H9 (cell line): Measurements from ENCODE around the gene RPL12. TPM values are rescaled to one million over a fixed set of nuclear protein-coding genes. Genes with fewer than 3 reads are reported as not detected.

Source experiments
- DNase-seq: peaks from one replicate; pipeline ENCODE4 v3.0.0-alpha.2; 2017
- H2AFZ ChIP-seq: one replicate; pipeline ENCODE4 v1.6.1; 2013; ENCODE audit warnings: mild to moderate bottlenecking, low read length, control low read depth, moderate library complexity
- H2AK5ac ChIP-seq: 2 replicates; pipeline ENCODE4 v1.6.1; 2013; ENCODE audit warnings: low read length, control low read depth, mixed read lengths; ENCODE audit not compliant: insufficient read length
- H2BK120ac ChIP-seq: one replicate; pipeline ENCODE4 v1.6.1; 2013; ENCODE audit warnings: low read depth, mild to moderate bottlenecking, low read length, control low read depth, inconsistent platforms; ENCODE audit not compliant: poor library complexity, severe bottlenecking
- H2BK12ac ChIP-seq: 2 replicates; pipeline ENCODE4 v1.6.1; 2013; ENCODE audit warnings: low read length, control low read depth, mixed read lengths, low read depth; ENCODE audit not compliant: insufficient read length
- H2BK15ac ChIP-seq: 2 replicates; pipeline ENCODE4 v1.6.1; 2013; ENCODE audit warnings: low read depth, low read length, control low read depth
- H2BK20ac ChIP-seq: one replicate; pipeline ENCODE4 v1.6.1; 2013; ENCODE audit warnings: low read depth, mild to moderate bottlenecking, low read length, control low read depth, inconsistent platforms; ENCODE audit not compliant: poor library complexity, severe bottlenecking
- H2BK5ac ChIP-seq: 2 replicates; pipeline ENCODE4 v1.6.1; 2013; ENCODE audit warnings: low read length, control low read depth, mixed read lengths; ENCODE audit not compliant: insufficient read length
- H3K14ac ChIP-seq: 2 replicates; pipeline ENCODE4 v1.6.1; 2013; ENCODE audit warnings: low read length, control low read depth; ENCODE audit not compliant: insufficient read depth
- H3K18ac ChIP-seq: 2 replicates; pipeline ENCODE4 v1.6.1; 2013; ENCODE audit warnings: low read depth, mild to moderate bottlenecking, mixed read lengths, low read length, control low read depth; ENCODE audit not compliant: insufficient read length
- H3K23ac ChIP-seq: 2 replicates; pipeline ENCODE4 v1.6.1; 2013; ENCODE audit warnings: low read length, control low read depth, mixed read lengths, low read depth; ENCODE audit not compliant: insufficient read length
- H3K23me2 ChIP-seq: 2 replicates; pipeline ENCODE4 v1.6.1; 2013; ENCODE audit warnings: low read depth, mild to moderate bottlenecking, mixed read lengths, low read length, control low read depth; ENCODE audit not compliant: insufficient read length, poor library complexity, severe bottlenecking
- H3K27ac ChIP-seq: 2 replicates; pipeline ENCODE4 v1.5.1; 2013; ENCODE audit warnings: low read length, control low read depth, mixed read lengths, low read depth; ENCODE audit not compliant: insufficient read length
- H3K27me3 ChIP-seq: 2 replicates; pipeline ENCODE4 v1.6.1; 2013; ENCODE audit warnings: low read length, control low read depth, inconsistent platforms; ENCODE audit not compliant: insufficient read depth
- H3K4ac ChIP-seq: 2 replicates; pipeline ENCODE4 v1.6.1; 2013; ENCODE audit warnings: low read depth, mild to moderate bottlenecking, control low read depth, inconsistent platforms, low read length, moderate library complexity
- H3K4me1 ChIP-seq: 2 replicates; pipeline ENCODE4 v1.6.1; 2013; ENCODE audit warnings: low read length, control low read depth, inconsistent platforms; ENCODE audit not compliant: insufficient read depth
- H3K4me2 ChIP-seq: 2 replicates; pipeline ENCODE4 v1.6.1; 2013; ENCODE audit warnings: low read length, control low read depth, mixed read lengths; ENCODE audit not compliant: insufficient read length, insufficient read depth
- H3K56ac ChIP-seq: 2 replicates; pipeline ENCODE4 v1.6.1; 2013; ENCODE audit warnings: low read depth, mild to moderate bottlenecking, mixed read lengths, low read length, control low read depth; ENCODE audit not compliant: insufficient read length
- H3K79me1 ChIP-seq: 2 replicates; pipeline ENCODE4 v1.6.1; 2013; ENCODE audit warnings: low read depth, mild to moderate bottlenecking, moderate library complexity, low read length, control low read depth, inconsistent platforms; ENCODE audit not compliant: insufficient read depth, poor library complexity, severe bottlenecking
- H3K79me2 ChIP-seq: 2 replicates; pipeline ENCODE4 v1.6.1; 2013; ENCODE audit warnings: low read length, control low read depth, inconsistent platforms; ENCODE audit not compliant: insufficient read depth
- H3K9ac ChIP-seq: 2 replicates; pipeline ENCODE4 v1.6.1; 2013; ENCODE audit warnings: low read length, control low read depth, mixed read lengths; ENCODE audit not compliant: insufficient read length; ENCODE audit errors: extremely low read depth
- H3K9me3 ChIP-seq: one replicate; pipeline ENCODE4 v1.6.1; 2013; ENCODE audit warnings: low read depth, low read length, inconsistent platforms; ENCODE audit not compliant: control insufficient read depth
- H3T11ph ChIP-seq: one replicate; pipeline ENCODE4 v1.6.1; 2013; ENCODE audit warnings: mild to moderate bottlenecking, low read length, control low read depth, inconsistent platforms
- H4K20me1 ChIP-seq: one replicate; pipeline ENCODE4 v1.6.1; 2013; ENCODE audit not compliant: control insufficient read depth, insufficient read length, insufficient read depth
- H4K5ac ChIP-seq: 2 replicates; pipeline ENCODE4 v1.6.1; 2013; ENCODE audit warnings: low read depth, mild to moderate bottlenecking, mixed read lengths, low read length, control low read depth; ENCODE audit not compliant: insufficient read length
- H4K8ac ChIP-seq: replicated peaks from 2 replicates; pipeline ENCODE4 v1.6.1; 2013; ENCODE audit warnings: low read length, control low read depth, mixed read lengths, low read depth; ENCODE audit not compliant: insufficient read length
- H4K91ac ChIP-seq: 2 replicates; pipeline ENCODE4 v1.6.1; 2013; ENCODE audit warnings: low read depth, mild to moderate bottlenecking, moderate library complexity, mixed read lengths, low read length, control low read depth; ENCODE audit not compliant: insufficient read length
- H3K27ac Mint-ChIP-seq, 3 experiments: 2 replicates in 2 of 3; 3 replicates in 1 of 3; pipeline ENCODE4 v1.8.0; 2020 to 2021; ENCODE audit warnings: mixed read lengths in 3 of 3, mild to moderate bottlenecking in 1 of 3, moderate library complexity in 1 of 3
- H3K27me3 Mint-ChIP-seq: 2 replicates; pipeline ENCODE4 v1.8.0; 2021; ENCODE audit warnings: low read depth, mild to moderate bottlenecking, moderate library complexity, mixed read lengths
- H3K36me3 Mint-ChIP-seq, 3 experiments: 2 replicates in 2 of 3; 3 replicates in 1 of 3; pipeline ENCODE4 v1.8.0; 2020 to 2021; ENCODE audit warnings: low read depth in 3 of 3, mixed read lengths in 3 of 3; ENCODE audit not compliant: insufficient read depth in 1 of 3
- H3K4me1 Mint-ChIP-seq, 2 experiments: 2 replicates each; pipeline ENCODE4 v1.8.0; 2020; ENCODE audit warnings: mixed read lengths in 2 of 2
- H3K4me3 Mint-ChIP-seq, 2 experiments: 2 replicates in 1 of 2; 3 replicates in 1 of 2; pipeline ENCODE4 v1.8.0; 2020 to 2021; ENCODE audit warnings: mild to moderate bottlenecking in 2 of 2, mixed read lengths in 2 of 2, moderate library complexity in 1 of 2
- H3K9me3 Mint-ChIP-seq, 2 experiments: 2 replicates in 1 of 2; 3 replicates in 1 of 2; pipeline ENCODE4 v1.8.0; 2020; ENCODE audit warnings: mild to moderate bottlenecking in 2 of 2, mixed read lengths in 2 of 2, moderate library complexity in 1 of 2
- CTCF ChIP-seq: fragments of 200-600 bp; sonication (generic); conservative IDR thresholded peaks from 3 replicates; pipeline ENCODE4 v1.8.0; 2021; ENCODE audit warnings: antibody characterized with exemption, mild to moderate bottlenecking
- WGBS: extraction: QIAGEN DNeasy Blood & Tissue Kit; methylation state at CpG from one replicate; pipeline ENCODE4 v1.1.7; 2013; ENCODE audit warnings: missing lambda C conversion rate, low lambda C conversion rate, mixed read lengths; ENCODE audit not compliant: insufficient read length; ENCODE audit errors: extremely low coverage; 5-methylcytosine and 5-hydroxymethylcytosine counted together
- total RNA-seq: library from RNA; stranded (reverse); gene quantifications from 2 replicates; pipeline ENCODE4 v1.2.1, GENCODE V29; 2021

RPL12 gene
- total RNA-seq, 1 experiment from 2014 or later = 1,710 TPM

GRCh38 chr9:127403507-127404192 lies 47.6 kb downstream of the RPL12 start:
- no peak overlapping the region for H3K23ac ChIP-seq
- no peaks in the 10 kb centered on the region for H3K79me1 ChIP-seq
- H3K27me3 ChIP-seq = no peaks in the 10 kb centered on the region
- Mint-ChIP-seq H3K27me3 (no peaks in the 10 kb centered on the region), H3K9me3 (no peaks in the 10 kb centered on the region), H3K4me3 (no peak overlapping the region), H3K27ac (no peak overlapping the region), H3K36me3 (peaks cover 9 to 25% (median 19%) of the 10 kb centered on the region in 3 experiments; a peak in 6 of 7 replicates), H3K4me1 (no peaks in the 10 kb centered on the region)
- H4K20me1 ChIP-seq = no peaks in the 10 kb centered on the region
- H3T11ph ChIP-seq = no peak overlapping the region
- H2AK5ac ChIP-seq = no peak overlapping the region
- no peak overlapping the region for H2BK12ac ChIP-seq
- H3K18ac ChIP-seq = no peak overlapping the region
- H3K14ac ChIP-seq = no peak overlapping the region
- H2BK5ac ChIP-seq = no peak overlapping the region
- H3K9me3 ChIP-seq = no peaks in the 10 kb centered on the region
- no peak overlapping the region for H3K56ac ChIP-seq
- H4K91ac ChIP-seq = no peak overlapping the region
- H3K4me1 ChIP-seq = no peaks in the 10 kb centered on the region
- no peaks in the 10 kb centered on the region for H3K23me2 ChIP-seq
- DNase-seq = no peak
- no peak overlapping the region for H3K27ac ChIP-seq
- no CpG with 5 or more reads among the region's 22 CpGs for WGBS
- no peak overlapping the region for H3K4me2 ChIP-seq
- no peaks in the 10 kb centered on the region for H3K79me2 ChIP-seq
- no peak for TF ChIP-seq CTCF
- no peak overlapping the region for H3K9ac ChIP-seq
- H2BK20ac ChIP-seq = no peak overlapping the region
- H2AFZ ChIP-seq = no peak overlapping the region
- H4K8ac ChIP-seq = no peak overlapping the region
- H2BK120ac ChIP-seq = no peak overlapping the region
- no peak overlapping the region for H3K4ac ChIP-seq
- no peak overlapping the region for H4K5ac ChIP-seq
- H2BK15ac ChIP-seq = no peak overlapping the region
